Activated CD4-positive, alpha-beta T cell treated with anti-CD3 and anti-CD28 coated beads for 24 hours (primary cell): ENCODE data around the gene CYP27C1.
"Not testable (repeated sequence)": the region's sequence is repeated elsewhere in the genome, so short reads cannot be mapped to it uniquely, and the experiment has no call there.

Experiments
- DNase-seq, 2 donors: peaks; one replicate each; pipeline ENCODE4 v3.0.0-alpha.2; 2020; ENCODE audit warnings: low read depth in 2 of 2

The CYP27C1 gene

GRCh38 chr2:127220102-127220767 lies at the start of gene CYP27C1:
CYP27C1 (minus strand) TSS chr2:127220299; CDS start chr2:127220270, 29 bp downstream.
- no peak for DNase-seq

DNA sequence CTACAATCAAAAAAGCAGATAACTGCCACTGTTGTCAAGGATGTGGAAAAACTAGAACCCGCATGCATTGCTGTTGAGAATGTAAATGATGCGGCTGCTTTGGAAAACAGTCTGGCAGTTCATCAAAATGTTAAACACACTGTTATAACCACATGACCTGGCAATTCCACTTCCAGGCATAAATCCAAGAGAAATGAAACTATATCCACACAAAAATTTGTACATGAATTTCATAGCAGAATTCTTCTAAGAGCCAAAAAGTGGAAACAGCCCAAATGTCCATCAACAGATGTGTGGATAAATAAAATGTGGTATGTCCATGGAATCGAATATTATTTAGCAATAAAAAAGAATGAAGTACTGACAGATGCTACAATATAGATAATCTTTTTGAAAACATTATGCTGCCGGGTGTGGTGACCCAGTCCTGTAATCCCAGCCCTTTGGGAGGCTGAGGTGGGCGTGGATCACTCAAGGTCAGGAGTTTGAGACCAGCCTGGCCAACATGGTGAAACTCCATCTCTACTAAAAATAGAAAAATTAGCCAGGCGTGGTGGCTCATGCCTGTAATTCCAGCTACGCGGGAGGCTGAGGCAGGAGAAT lies 41.8 kb upstream of the CYP27C1 start:
- no peak for DNase-seq

- no peak for DNase-seq
These were observed 39.3 kb upstream of the CYP27C1 start for GRCh38 chr2:127259355-127259754.

- DNase-seq, result no peak
These were observed 36.8 kb upstream of the CYP27C1 start for GRCh38 chr2:127256866-127257265.

- DNase-seq, result no peak
These were observed 36.3 kb upstream of the CYP27C1 start for GRCh38 chr2:127256381-127256780.

GRCh38 chr2:127255721-127256120 lies 35.6 kb upstream of the CYP27C1 start:
- no peak for DNase-seq

- no peak for DNase-seq
These were observed 35.0 kb upstream of the CYP27C1 start for GRCh38 chr2:127255146-127255545.

GRCh38 chr2:127254386-127254981 lies 34.4 kb upstream of the CYP27C1 start:
- DNase-seq, result no peak

DNA sequence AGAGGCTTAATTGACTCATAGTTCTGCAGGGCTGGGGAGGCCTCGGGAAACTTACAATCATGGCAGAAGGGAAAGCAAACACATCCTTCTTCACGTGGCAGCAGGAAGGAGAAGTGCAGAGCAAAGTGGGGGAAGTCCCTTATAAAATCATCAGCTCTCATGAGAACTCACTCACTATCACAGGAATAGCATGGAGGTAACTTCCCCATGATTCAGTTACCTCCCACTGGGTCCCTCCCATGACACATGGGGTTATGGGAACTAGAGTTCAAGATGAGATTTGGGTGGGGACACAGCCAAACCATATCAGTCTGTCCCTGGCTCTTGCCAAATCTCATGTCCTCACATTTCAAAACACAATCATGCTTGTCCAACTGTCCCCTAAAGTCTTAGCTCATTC lies 21.1 kb upstream of the CYP27C1 start:
- DNase-seq, result not testable (repeated sequence)

DNA sequence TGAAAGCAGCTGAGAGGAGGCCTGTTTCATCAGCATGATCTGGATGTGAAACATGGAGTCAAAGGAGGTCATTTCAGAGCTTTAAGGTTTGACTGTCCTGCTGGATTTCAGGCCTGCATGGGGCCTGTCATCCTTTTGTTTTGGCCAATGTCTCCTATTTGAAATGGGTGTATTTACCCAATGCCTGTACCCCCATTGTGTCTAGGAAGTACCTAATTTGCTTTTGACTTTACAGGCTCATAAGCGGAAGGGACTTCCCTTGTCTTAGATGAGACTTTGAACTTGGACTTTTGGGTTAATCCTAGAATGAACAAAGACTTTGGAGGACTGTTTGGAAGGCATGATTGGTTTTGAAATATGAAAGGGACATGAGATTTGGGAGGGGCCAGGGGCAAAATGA lies 19.3 kb upstream of the CYP27C1 start:
- no peak for DNase-seq

DNA sequence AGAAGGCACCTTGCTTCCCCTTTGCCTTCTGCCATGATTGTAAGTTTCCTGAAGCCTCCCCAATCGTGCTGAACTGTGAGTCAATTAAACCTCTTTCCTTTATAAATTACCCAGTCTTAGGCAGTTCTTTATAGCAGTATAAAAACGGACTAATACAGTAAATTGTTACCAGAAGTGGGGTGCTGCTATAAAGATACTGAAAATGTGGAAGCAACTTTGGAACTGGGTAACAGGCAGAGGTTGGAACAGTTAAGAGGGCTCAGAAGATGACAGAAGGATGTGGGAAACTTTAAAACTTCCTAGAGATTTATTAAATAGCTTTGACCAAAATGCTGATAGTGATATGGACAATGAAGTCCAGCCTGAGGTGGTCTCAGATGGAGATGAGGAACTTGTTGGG lies 17.7 kb upstream of the CYP27C1 start:
- not testable (repeated sequence) for DNase-seq

GRCh38 chr2:127235082-127235702 lies 15.1 kb upstream of the CYP27C1 start:
- DNase-seq, result no peak

- DNase-seq, result no peak
These were observed 13.6 kb upstream of the CYP27C1 start for GRCh38 chr2:127233710-127234109.

DNA sequence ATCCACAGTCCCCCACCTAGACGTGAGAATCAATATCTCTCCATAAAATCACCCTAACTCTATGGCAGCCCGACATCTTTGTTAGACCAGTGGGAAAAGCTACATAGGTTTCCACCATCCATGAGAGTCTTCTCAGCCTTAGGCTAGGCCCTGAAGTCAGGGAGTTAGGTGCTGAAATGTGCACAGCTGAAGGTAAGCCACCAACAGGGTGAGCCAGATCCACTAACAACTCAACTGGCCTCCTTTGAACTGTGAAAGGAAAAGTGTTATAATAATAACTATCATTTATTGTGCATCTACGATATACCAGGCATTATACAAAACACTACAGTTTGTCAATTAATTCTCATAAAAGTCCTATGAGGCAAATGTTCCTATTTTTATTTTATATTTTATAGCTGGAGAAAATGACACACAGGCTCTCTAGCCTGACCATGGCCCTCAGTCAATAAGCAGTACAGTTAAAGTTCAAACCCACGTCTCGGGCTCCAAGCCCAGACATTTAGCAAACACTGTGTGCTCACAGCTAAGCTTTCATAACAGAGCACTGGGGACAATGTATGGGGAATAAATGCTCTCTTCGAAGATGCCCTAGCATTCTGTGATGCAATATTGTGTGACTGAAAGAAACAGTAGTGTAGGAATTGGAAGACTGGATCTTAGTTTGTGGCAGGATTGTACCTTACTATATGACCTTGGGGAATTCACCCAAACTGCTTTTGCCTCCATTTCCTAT lies 11.2 kb upstream of the CYP27C1 start:
- DNase-seq, result no peak

DNA sequence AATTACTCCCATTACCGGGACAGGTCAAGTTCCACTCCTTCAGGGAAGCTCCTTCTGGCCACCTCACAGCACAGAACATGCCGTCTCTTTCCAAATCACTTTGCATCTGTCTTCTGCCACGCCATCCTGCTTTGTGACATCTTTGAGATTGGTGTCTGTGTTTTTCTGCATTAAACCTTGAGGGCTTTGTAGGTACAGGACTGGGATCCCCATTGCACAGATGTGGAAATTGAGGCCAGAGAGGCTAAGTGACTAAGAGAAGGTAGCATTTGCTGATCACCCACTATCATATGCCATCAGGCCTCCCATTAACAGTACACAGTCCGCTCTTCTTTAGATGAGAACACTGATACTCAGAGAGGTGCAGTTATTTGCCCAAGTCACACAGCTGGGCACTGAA lies 9.5 kb upstream of the CYP27C1 start:
- DNase-seq, result no peak

GRCh38 chr2:127228102-127228501 lies 8.0 kb upstream of the CYP27C1 start:
- no peak for DNase-seq

DNA sequence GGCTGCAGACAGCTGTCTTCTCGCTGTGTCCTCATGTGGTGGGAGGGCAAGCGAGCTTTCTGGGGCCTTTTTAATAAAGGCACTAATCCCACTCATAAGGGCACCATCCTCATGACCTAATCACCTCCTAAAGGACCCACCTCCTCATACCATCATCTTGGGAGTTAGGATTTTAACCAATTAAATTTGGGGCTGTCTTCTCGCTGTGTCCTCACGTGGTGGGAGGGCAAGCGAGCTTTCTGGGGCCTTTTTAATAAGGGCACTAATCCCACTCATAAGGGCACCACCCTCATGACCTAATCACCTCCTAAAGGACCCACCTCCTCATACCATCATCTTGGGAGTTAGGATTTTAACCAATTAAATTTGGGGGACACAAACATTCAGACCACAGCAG lies 7.2 kb upstream of the CYP27C1 start:
- not testable (repeated sequence) for DNase-seq

GRCh38 chr2:127226520-127227263 lies 6.6 kb upstream of the CYP27C1 start:
- peak in 1 of 2 donors; percentile 29 for DNase-seq

- DNase-seq, result no peak
These were observed 6.0 kb upstream of the CYP27C1 start for GRCh38 chr2:127226132-127226519.

DNA sequence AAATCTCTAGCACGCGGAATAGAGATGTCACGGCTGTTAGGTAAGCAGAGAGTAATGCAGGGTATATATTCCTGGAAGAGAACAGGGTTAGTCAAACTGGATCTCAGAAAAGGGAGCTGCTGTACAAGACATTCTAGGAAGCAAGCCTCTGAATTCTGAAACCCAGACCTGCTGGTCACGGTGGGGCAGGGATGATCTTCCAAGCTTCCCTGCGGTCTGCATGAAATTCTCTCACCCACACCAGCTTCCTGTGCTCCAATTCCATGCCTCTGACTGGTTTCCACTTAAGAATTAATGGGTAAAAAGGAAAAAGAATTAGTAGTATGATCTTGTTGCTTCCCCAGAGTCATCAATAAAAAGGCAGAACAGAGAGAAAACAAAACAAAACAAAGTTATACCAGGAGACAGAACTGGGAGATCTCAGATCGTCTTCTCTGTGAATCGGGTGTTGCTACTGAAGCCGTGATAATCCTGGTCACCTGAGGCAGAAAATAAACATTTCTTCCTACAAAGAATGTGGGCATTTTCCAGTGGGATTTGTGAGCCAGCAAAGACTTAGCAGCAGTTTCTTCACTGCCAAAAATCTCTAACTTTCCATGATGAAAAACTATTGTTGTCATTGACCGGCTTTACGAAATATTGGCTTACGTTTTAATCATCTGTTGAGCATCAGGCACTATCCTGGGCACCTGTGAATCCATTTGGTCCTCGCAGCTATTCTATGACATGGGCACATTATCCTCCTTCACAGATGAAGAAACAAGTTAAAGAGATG lies 5.3 kb upstream of the CYP27C1 start:
- DNase-seq, result no peak

- not testable (repeated sequence) for DNase-seq
These were observed 4.0 kb upstream of the CYP27C1 start for GRCh38 chr2:127224135-127224534.
